Liver (tissue), 9 donors: Measurements from ENCODE around the gene TTF1. TPM values are rescaled to one million over a fixed set of nuclear protein-coding genes. Genes with fewer than 3 reads are reported as not detected.

ENCODE experiments used
- DNase-seq: peaks from one replicate; pipeline ENCODE4 v3.0.0-alpha.2; 2017; ENCODE audit warnings: low spot score
- H3K27ac ChIP-seq, 2 donors: one replicate each; pipeline ENCODE4 v1.7.0; 2013; ENCODE audit warnings: inconsistent platforms in 2 of 2, low read length in 2 of 2, control low read depth in 1 of 2, low read depth in 1 of 2, mild to moderate bottlenecking in 1 of 2
- H3K27me3 ChIP-seq, 4 donors: one replicate each; pipeline versions ENCODE4 v1.6.1 to v1.7.0; 2013; ENCODE audit warnings: low read length in 3 of 4, inconsistent platforms in 1 of 4, mild to moderate bottlenecking in 1 of 4, moderate library complexity in 1 of 4; ENCODE audit not compliant: control insufficient read depth in 4 of 4, insufficient read depth in 4 of 4
- H3K36me3 ChIP-seq, 4 donors: one replicate each; pipeline versions ENCODE4 v1.6.1 to v1.7.0; 2013; ENCODE audit warnings: low read length in 3 of 4, mild to moderate bottlenecking in 3 of 4, low read depth in 1 of 4, moderate library complexity in 1 of 4; ENCODE audit not compliant: control insufficient read depth in 4 of 4, insufficient read depth in 3 of 4
- H3K4me1 ChIP-seq, 4 donors: one replicate each; pipeline versions ENCODE4 v1.6.1 to v1.7.0; 2013; ENCODE audit warnings: low read length in 3 of 4, mild to moderate bottlenecking in 3 of 4, moderate library complexity in 1 of 4; ENCODE audit not compliant: control insufficient read depth in 4 of 4, insufficient read depth in 4 of 4
- H3K4me3 ChIP-seq, 3 donors: one replicate each; pipeline versions ENCODE4 v1.6.1 to v1.7.0; 2013; ENCODE audit warnings: low read length in 3 of 3, control low read depth in 1 of 3, low read depth in 1 of 3, mild to moderate bottlenecking in 1 of 3
- H3K9ac ChIP-seq, 2 donors: one replicate each; pipeline ENCODE4 v1.7.0; 2013; ENCODE audit warnings: low read length in 2 of 2, mild to moderate bottlenecking in 2 of 2, moderate library complexity in 2 of 2, control low read depth in 1 of 2, low read depth in 1 of 2
- H3K9me3 ChIP-seq, 4 donors: one replicate each; pipeline versions ENCODE4 v1.6.1 to v1.7.0; 2013; ENCODE audit warnings: low read length in 3 of 4; ENCODE audit not compliant: control insufficient read depth in 4 of 4
- ATF3 ChIP-seq: IDR thresholded peaks from 2 replicates; pipeline ENCODE4 v1.6.1; 2016; ENCODE audit warnings: antibody characterized with exemption
- EGR1 ChIP-seq, 2 donors: IDR thresholded peaks; 2 replicates each; pipeline ENCODE4 v1.6.1; 2016 to 2018; ENCODE audit warnings: antibody characterized with exemption in 2 of 2, low read depth in 2 of 2
- FOXA1 ChIP-seq: IDR thresholded peaks from 2 replicates; pipeline ENCODE4 v1.6.1; 2016; ENCODE audit warnings: antibody characterized with exemption
- FOXA2 ChIP-seq: IDR thresholded peaks from 2 replicates; pipeline ENCODE4 v1.6.1; 2016; ENCODE audit warnings: antibody characterized with exemption
- HNF4A ChIP-seq, 2 donors: conservative IDR thresholded peaks; 2 replicates each; pipeline ENCODE4 v1.6.1; 2016; ENCODE audit warnings: antibody characterized with exemption in 2 of 2, mild to moderate bottlenecking in 2 of 2
- HNF4G ChIP-seq: IDR thresholded peaks from 2 replicates; pipeline ENCODE4 v1.6.1; 2016; ENCODE audit warnings: antibody characterized with exemption
- JUND ChIP-seq, 2 donors: IDR thresholded peaks; 2 replicates each; pipeline ENCODE4 v1.6.1; 2016; ENCODE audit warnings: antibody characterized with exemption in 2 of 2
- MAX ChIP-seq: IDR thresholded peaks from 2 replicates; pipeline ENCODE4 v1.6.1; 2016; ENCODE audit warnings: antibody characterized with exemption
- NR2F2 ChIP-seq: IDR thresholded peaks from 2 replicates; pipeline ENCODE4 v1.6.1; 2016; ENCODE audit warnings: antibody characterized with exemption
- RAD21 ChIP-seq, 2 donors: IDR thresholded peaks; 2 replicates each; pipeline ENCODE4 v1.6.1; 2016; ENCODE audit warnings: antibody characterized with exemption in 2 of 2, mild to moderate bottlenecking in 2 of 2
- RXRA ChIP-seq, 2 donors: IDR thresholded peaks; 2 replicates each; pipeline ENCODE4 v1.6.1; 2017 to 2018; ENCODE audit warnings: antibody characterized with exemption in 2 of 2, mild to moderate bottlenecking in 1 of 2
- SP1 ChIP-seq: IDR thresholded peaks from 2 replicates; pipeline ENCODE4 v1.6.1; 2018; ENCODE audit warnings: antibody characterized with exemption, mild to moderate bottlenecking
- TAF1 ChIP-seq: conservative IDR thresholded peaks from 2 replicates; pipeline ENCODE4 v1.6.1; 2016; ENCODE audit warnings: antibody characterized with exemption, mild to moderate bottlenecking
- YY1 ChIP-seq: IDR thresholded peaks from 2 replicates; pipeline ENCODE4 v1.6.1; 2016; ENCODE audit warnings: antibody characterized with exemption, mild to moderate bottlenecking
- WGBS: extraction: QIAGEN DNeasy Blood & Tissue Kit; methylation state at CpG from one replicate; pipeline ENCODE4 v1.1.7; 2013; 5-methylcytosine and 5-hydroxymethylcytosine counted together
- polyA plus RNA-seq, 2 donors: library from polyadenylated mRNA; stranded (reverse) in 1 of 2; unstranded in 1 of 2; fragments of 200-250 nt in 1 of 2; fragments of >200 nt in 1 of 2; fragmentation: Nextera tagmentation in 1 of 2; extraction: Ambion mirVana in 1 of 2; gene quantifications; one replicate each; pipeline versions ENCODE4 v1.2.1 to v1.2.3, GENCODE V29; 2013 to 2015
- total RNA-seq, 2 donors: library from RNA; depleted of rRNA; stranded (reverse); fragments of >200 nt; gene quantifications; one replicate each; pipeline ENCODE4 v1.2.3, GENCODE V29; 2014
- TF ChIP-seq, protein P1 (sequence below): IDR thresholded peaks from 2 replicates; pipeline ENCODE4 v1.6.1; 2016; ENCODE audit warnings: antibody characterized with exemption
- TF ChIP-seq, protein P2 (sequence below): IDR thresholded peaks from 2 replicates; pipeline ENCODE4 v1.6.1; 2016; ENCODE audit warnings: antibody characterized with exemption, mild to moderate bottlenecking
- TF ChIP-seq, protein P3 (sequence below): fragments of 150-350 bp; IDR thresholded peaks from 2 replicates; pipeline ENCODE4 v1.5.1; 2017; ENCODE audit warnings: improper control_type of control experiment, low read depth, low read length; ENCODE audit not compliant: missing input control
- donor health status: healthy.
- donor health status: healthy.
- donor health status: healthy.
- donor health status: healthy.
- donor health status: healthy.

The TTF1 gene
- total and polyA plus RNA-seq, 4 donors: 1.9 to 6.1 (median 2.6) TPM

GRCh38 chr9:132341177-132341840 is 65.3 kb downstream of the TTF1 start (continued):
- TF ChIP-seq, protein P1, sequence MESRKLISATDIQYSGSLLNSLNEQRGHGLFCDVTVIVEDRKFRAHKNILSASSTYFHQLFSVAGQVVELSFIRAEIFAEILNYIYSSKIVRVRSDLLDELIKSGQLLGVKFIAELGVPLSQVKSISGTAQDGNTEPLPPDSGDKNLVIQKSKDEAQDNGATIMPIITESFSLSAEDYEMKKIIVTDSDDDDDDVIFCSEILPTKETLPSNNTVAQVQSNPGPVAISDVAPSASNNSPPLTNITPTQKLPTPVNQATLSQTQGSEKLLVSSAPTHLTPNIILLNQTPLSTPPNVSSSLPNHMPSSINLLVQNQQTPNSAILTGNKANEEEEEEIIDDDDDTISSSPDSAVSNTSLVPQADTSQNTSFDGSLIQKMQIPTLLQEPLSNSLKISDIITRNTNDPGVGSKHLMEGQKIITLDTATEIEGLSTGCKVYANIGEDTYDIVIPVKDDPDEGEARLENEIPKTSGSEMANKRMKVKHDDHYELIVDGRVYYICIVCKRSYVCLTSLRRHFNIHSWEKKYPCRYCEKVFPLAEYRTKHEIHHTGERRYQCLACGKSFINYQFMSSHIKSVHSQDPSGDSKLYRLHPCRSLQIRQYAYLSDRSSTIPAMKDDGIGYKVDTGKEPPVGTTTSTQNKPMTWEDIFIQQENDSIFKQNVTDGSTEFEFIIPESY: no peak
- no peak for TF ChIP-seq YY1

DNA sequence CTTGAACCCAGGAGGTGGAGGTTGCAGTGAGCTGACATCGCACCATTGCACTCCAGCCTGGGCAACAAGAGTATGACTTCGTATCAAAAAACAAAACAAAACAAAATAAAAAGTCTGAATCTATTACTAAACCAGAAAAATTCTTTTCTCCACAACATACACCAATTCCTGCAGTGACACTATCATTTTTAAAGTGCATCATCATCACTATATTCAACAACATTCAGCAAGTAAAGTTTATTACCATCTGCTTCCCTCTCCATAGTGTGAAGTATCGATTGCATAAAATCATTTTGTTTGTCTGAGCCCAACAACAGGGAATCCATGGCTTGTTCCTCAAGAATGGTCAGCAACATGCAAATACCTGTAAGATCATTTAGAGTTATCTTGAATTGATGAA is 72.3 kb downstream of the TTF1 start:
- Histone ChIP-seq H3K27ac (no peak overlapping the region), H3K4me1 (no peaks in the 10 kb centered on the region), H3K36me3 (peaks cover 26 to 82% (median 62%) of the 10 kb centered on the region in 4 donors), H3K27me3 (no peaks in the 10 kb centered on the region), H3K4me3 (no peak overlapping the region), H3K9ac (no peak overlapping the region), H3K9me3 (no peaks in the 10 kb centered on the region)
- TF ChIP-seq EGR1 (IDR thresholded peaks at IDR 0.05; ENCODE audit: low read depth in 2 of 2): no peak
- TF ChIP-seq, protein P2, sequence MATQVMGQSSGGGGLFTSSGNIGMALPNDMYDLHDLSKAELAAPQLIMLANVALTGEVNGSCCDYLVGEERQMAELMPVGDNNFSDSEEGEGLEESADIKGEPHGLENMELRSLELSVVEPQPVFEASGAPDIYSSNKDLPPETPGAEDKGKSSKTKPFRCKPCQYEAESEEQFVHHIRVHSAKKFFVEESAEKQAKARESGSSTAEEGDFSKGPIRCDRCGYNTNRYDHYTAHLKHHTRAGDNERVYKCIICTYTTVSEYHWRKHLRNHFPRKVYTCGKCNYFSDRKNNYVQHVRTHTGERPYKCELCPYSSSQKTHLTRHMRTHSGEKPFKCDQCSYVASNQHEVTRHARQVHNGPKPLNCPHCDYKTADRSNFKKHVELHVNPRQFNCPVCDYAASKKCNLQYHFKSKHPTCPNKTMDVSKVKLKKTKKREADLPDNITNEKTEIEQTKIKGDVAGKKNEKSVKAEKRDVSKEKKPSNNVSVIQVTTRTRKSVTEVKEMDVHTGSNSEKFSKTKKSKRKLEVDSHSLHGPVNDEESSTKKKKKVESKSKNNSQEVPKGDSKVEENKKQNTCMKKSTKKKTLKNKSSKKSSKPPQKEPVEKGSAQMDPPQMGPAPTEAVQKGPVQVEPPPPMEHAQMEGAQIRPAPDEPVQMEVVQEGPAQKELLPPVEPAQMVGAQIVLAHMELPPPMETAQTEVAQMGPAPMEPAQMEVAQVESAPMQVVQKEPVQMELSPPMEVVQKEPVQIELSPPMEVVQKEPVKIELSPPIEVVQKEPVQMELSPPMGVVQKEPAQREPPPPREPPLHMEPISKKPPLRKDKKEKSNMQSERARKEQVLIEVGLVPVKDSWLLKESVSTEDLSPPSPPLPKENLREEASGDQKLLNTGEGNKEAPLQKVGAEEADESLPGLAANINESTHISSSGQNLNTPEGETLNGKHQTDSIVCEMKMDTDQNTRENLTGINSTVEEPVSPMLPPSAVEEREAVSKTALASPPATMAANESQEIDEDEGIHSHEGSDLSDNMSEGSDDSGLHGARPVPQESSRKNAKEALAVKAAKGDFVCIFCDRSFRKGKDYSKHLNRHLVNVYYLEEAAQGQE: no peak
- TF ChIP-seq TAF1: no peak
- TF ChIP-seq SP1: no peak
- no peak for TF ChIP-seq NR2F2
- no peak for TF ChIP-seq RXRA (IDR thresholded peaks at IDR 0.05)
- no peak for TF ChIP-seq MAX
- TF ChIP-seq HNF4A (conservative IDR thresholded peaks at IDR 0.05): no peak
- TF ChIP-seq, protein P3, sequence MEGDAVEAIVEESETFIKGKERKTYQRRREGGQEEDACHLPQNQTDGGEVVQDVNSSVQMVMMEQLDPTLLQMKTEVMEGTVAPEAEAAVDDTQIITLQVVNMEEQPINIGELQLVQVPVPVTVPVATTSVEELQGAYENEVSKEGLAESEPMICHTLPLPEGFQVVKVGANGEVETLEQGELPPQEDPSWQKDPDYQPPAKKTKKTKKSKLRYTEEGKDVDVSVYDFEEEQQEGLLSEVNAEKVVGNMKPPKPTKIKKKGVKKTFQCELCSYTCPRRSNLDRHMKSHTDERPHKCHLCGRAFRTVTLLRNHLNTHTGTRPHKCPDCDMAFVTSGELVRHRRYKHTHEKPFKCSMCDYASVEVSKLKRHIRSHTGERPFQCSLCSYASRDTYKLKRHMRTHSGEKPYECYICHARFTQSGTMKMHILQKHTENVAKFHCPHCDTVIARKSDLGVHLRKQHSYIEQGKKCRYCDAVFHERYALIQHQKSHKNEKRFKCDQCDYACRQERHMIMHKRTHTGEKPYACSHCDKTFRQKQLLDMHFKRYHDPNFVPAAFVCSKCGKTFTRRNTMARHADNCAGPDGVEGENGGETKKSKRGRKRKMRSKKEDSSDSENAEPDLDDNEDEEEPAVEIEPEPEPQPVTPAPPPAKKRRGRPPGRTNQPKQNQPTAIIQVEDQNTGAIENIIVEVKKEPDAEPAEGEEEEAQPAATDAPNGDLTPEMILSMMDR: no peak
- no peak for TF ChIP-seq FOXA2
- 97% methylated on average over 3 of the region's 3 CpGs for WGBS
- DNase-seq: no peak

GRCh38 chr9:132333556-132333955 is 73.1 kb downstream of the TTF1 start:
- Histone ChIP-seq H3K27me3 (no peaks in the 10 kb centered on the region), H3K4me1 (no peaks in the 10 kb centered on the region), H3K9me3 (no peaks in the 10 kb centered on the region), H3K9ac (no peak overlapping the region), H3K4me3 (no peak overlapping the region), H3K36me3 (peaks cover 26 to 83% (median 68%) of the 10 kb centered on the region in 4 donors), H3K27ac (no peak overlapping the region)
- no peak for DNase-seq
- WGBS: 96% methylated on average over 1 of the region's 1 CpG
- no peak for TF ChIP-seq ATF3
- no peak for TF ChIP-seq HNF4A (conservative IDR thresholded peaks at IDR 0.05)
- TF ChIP-seq, protein P1: no peak
- TF ChIP-seq HNF4G: no peak
- TF ChIP-seq YY1: no peak
- no peak for TF ChIP-seq JUND (IDR thresholded peaks at IDR 0.05)
- no peak for TF ChIP-seq FOXA2
- no peak for TF ChIP-seq SP1
- TF ChIP-seq FOXA1: no peak
- TF ChIP-seq, protein P3: no peak
- TF ChIP-seq MAX: no peak
- TF ChIP-seq RAD21 (IDR thresholded peaks at IDR 0.05): no peak
